Left lung (tissue), 10 donors: ENCODE data around the gene KDM4D. TPM values are rescaled to one million over a fixed set of nuclear protein-coding genes. Genes with fewer than 3 reads are reported as not detected.

Experiments
- ATAC-seq: fragments of 200-7000 bp; cut with Tn5 transposase; one replicate; pipeline ENCODE4 v1.9.1; 2020; ENCODE audit warnings: moderate library complexity
- DNase-seq, 4 donors: peaks; one replicate each; pipeline ENCODE4 v3.0.0-alpha.2; 2013 to 2020
- H3K27ac ChIP-seq, 2 donors: fragments of 200-600 bp; sonication (generic) in 1 of 2; one replicate each; pipeline versions ENCODE4 v1.5.0 to v1.8.0; 2020 to 2021
- H3K27me3 ChIP-seq, 2 donors: fragments of 200-600 bp; sonication (generic) in 1 of 2; one replicate each; pipeline versions ENCODE4 v1.5.0 to v1.8.0; 2020 to 2021
- H3K36me3 ChIP-seq, 2 donors: fragments of 200-600 bp; sonication (generic) in 1 of 2; one replicate each; pipeline versions ENCODE4 v1.5.0 to v1.8.0; 2020 to 2021
- H3K4me1 ChIP-seq, 2 donors: fragments of 200-600 bp; one replicate each; pipeline ENCODE4 v1.8.0; 2021
- H3K4me3 ChIP-seq, 2 donors: fragments of 200-600 bp; sonication (generic) in 1 of 2; one replicate each; pipeline versions ENCODE4 v1.5.0 to v1.8.0; 2020 to 2021; ENCODE audit warnings: mild to moderate bottlenecking in 1 of 2
- H3K9me3 ChIP-seq, 2 donors: fragments of 200-600 bp; sonication (generic) in 1 of 2; one replicate each; pipeline versions ENCODE4 v1.5.0 to v1.8.0; 2020 to 2021
- CTCF ChIP-seq, 2 donors: fragments of 200-600 bp; sonication (generic) in 1 of 2; IDR thresholded peaks; one replicate each; pipeline versions ENCODE4 v1.5.0 to v1.8.0; 2021; ENCODE audit warnings: antibody characterized with exemption in 2 of 2
- intact Hi-C, 2 donors: fragments of 100-400 bp; cut with DNase I; formaldehyde crosslinking; loops; one replicate each; pipeline versions ENCODE4 v1.11.2 to v1.14.2; 2022
- polyA plus RNA-seq, 6 donors: library from polyadenylated mRNA; unstranded; fragments of 120-200 nt; gene quantifications; one replicate each; pipeline ENCODE4 v1.2.1, GENCODE V29; 2013; ENCODE audit not compliant: insufficient read length in 6 of 6
- total RNA-seq, 2 donors: library from RNA; stranded (reverse); fragmentation: NEBNext Ultra II Directional; extraction: Animal tissue kit (Norgen Biotek cat#: 25700); gene quantifications; one replicate each; pipeline ENCODE4 v1.2.1, GENCODE V29; 2021
- donor health status: DM: no; HTN: yes; CAD: no.
- donor health status: DM: no; HTN: no; CAD: no.

The KDM4D gene
- total and polyA plus RNA-seq, 8 donors, result 0.35 to 2.5 (median 1.9) TPM

GRCh38 chr11:94956963-94957362, 16.5 kb upstream of the KDM4D start:
- intact Hi-C loops, result no loop called here
- Histone ChIP-seq H3K27me3 (no peaks in the 10 kb centered on the region), H3K27ac (no peak overlapping the region), H3K36me3 (peaks cover 0 to 23% of the 10 kb centered on the region in 2 donors), H3K9me3 (no peaks in the 10 kb centered on the region), H3K4me3 (no peak overlapping the region), H3K4me1 (no peaks in the 10 kb centered on the region)
- TF ChIP-seq CTCF (IDR thresholded peaks at IDR 0.05), result no peak
- no peak for DNase-seq
- ATAC-seq, result no peak

- ATAC-seq, result peak; percentile 68
- Histone ChIP-seq H3K4me3 (no peak overlapping the region), H3K36me3 (peaks cover 0 to 35% of the 10 kb centered on the region in 2 donors)
Observed at GRCh38 chr11:94958121-94958696, 15.3 kb upstream of the KDM4D start.

GRCh38 chr11:94959179-94959578, 14.3 kb upstream of the KDM4D start:
- peaks cover 0 to 45% of the 10 kb centered on the region in 2 donors for H3K36me3 ChIP-seq
- intact Hi-C loops, result no loop called here
- ATAC-seq, result no peak

More at GRCh38 chr11:94958121-94958696, 15.3 kb upstream of the KDM4D start:
- Histone ChIP-seq H3K27me3 (no peaks in the 10 kb centered on the region), H3K9me3 (no peaks in the 10 kb centered on the region), H3K4me1 (no peaks in the 10 kb centered on the region), H3K27ac (no peak overlapping the region)
- DNase-seq, result no peak
- intact Hi-C loops, result no loop called here
- no peak for TF ChIP-seq CTCF (IDR thresholded peaks at IDR 0.05)

GRCh38 chr11:94960488-94960887, 13.0 kb upstream of the KDM4D start:
- no peaks in the 10 kb centered on the region for H3K4me1 ChIP-seq
- ATAC-seq (no peak), DNase-seq (no peak)
- no peaks in the 10 kb centered on the region for H3K27me3 ChIP-seq
- no peak overlapping the region for H3K27ac ChIP-seq
- intact Hi-C loops, result no loop called here
- H3K4me3 ChIP-seq, result no peak overlapping the region
- no peak for TF ChIP-seq CTCF (IDR thresholded peaks at IDR 0.05)
- peaks cover 0 to 58% of the 10 kb centered on the region in 2 donors for H3K36me3 ChIP-seq
- H3K9me3 ChIP-seq, result no peaks in the 10 kb centered on the region

More at GRCh38 chr11:94959179-94959578, 14.3 kb upstream of the KDM4D start:
- Histone ChIP-seq H3K4me1 (no peaks in the 10 kb centered on the region), H3K27ac (no peak overlapping the region), H3K4me3 (no peak overlapping the region), H3K27me3 (no peaks in the 10 kb centered on the region), H3K9me3 (no peaks in the 10 kb centered on the region)
- DNase-seq, result no peak
- TF ChIP-seq CTCF (IDR thresholded peaks at IDR 0.05), result no peak

GRCh38 chr11:94961255-94961654, 12.3 kb upstream of the KDM4D start:
- no peaks in the 10 kb centered on the region for H3K27me3 ChIP-seq
- intact Hi-C loops, result no loop called here
- ATAC-seq, result no peak
- H3K4me3 ChIP-seq, result no peak overlapping the region
- no peaks in the 10 kb centered on the region for H3K9me3 ChIP-seq
- TF ChIP-seq CTCF (IDR thresholded peaks at IDR 0.05), result no peak
- no peak overlapping the region for H3K27ac ChIP-seq
- peaks cover 0 to 66% of the 10 kb centered on the region in 2 donors for H3K36me3 ChIP-seq
- H3K4me1 ChIP-seq, result no peaks in the 10 kb centered on the region
- no peak for DNase-seq
